Brain pericyte (primary cell): ENCODE data around the gene SDF4.
"Not testable (repeated sequence)": the region's sequence is repeated elsewhere in the genome, so short reads cannot be mapped to it uniquely, and the experiment has no call there.

Source experiments
- DNase-seq: peaks from one replicate; pipeline ENCODE4 v3.0.0-alpha.2; 2012; ENCODE audit warnings: low read depth, low spot score

SDF4 gene

DNA sequence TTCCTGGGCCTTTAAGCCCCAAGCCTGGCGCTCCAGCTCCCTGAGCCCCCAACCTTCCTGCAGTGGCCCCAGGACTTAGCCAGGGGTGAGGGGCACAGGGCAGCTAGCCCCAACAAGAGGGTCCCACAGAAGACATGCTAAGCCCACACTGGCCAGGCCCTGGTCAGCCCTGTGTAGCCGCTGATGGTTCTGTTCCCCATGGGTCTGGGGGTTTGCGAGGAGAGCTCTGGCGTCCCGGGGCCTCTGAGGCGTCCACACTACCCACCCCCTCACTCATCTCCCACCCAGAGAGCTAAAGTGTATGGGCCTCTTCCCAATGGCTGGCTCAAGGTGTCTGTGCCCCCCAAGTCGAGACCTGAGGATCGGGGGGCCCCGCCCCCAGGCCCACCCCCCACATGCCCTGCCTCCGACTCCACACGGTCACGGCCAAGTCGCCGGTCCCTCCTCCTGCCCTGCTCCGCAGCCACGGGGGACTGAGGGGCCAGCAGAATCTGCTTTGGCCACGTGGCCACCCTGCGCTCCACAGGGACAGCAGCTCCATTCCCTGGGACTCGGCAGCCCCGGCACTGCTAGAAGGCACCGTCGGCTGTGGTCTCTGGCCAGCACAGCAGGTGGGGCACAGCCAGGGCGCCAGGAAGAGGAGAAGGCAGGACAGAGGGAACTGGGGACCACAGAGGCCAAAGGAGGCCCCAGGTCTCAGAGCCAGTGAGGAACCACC, 33.2 kb downstream of the SDF4 start:
- DNase-seq: no peak

DNA sequence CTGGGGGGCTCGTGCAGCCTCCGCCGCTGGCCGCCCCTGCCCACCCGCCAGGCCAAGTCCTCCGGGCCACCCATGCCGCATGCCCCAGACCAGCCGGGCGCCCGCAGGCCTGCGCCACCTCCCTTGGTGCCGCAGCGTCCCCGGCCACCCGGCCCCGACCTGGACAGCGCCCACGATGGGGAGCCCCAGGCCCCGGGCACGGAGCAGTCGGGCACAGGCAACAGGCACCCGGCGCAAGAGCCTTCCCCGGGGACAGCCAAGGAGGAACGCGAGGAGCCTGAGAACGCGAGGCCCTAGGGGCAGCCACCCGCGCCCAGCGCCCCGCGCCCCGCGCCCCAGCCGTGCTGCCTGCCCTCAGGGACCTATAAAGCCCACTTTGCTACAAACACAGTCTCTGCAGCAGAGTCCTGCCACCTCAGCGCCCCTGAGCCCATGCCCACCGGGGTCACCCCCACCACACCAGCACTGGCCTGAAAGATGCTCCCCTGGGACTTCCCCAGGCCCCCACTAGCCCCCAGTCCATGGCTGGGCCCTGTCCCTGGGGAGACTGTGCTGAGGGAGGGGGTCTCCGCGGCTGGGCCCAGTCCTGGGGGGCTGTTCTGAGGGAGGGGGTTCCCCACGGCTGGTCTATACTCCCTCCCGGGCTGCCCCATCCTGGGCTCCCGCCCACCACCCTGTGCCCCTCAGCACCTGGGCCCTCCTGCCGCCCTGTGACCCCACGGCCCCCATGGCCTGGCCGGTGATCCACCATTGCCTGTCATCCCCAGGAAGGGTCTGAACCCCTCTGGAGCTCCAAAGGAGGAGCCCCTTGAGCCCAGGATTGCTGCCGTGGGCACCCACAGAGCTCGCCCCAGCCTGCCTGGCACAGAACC, 34.0 kb downstream of the SDF4 start:
- no peak for DNase-seq

DNA sequence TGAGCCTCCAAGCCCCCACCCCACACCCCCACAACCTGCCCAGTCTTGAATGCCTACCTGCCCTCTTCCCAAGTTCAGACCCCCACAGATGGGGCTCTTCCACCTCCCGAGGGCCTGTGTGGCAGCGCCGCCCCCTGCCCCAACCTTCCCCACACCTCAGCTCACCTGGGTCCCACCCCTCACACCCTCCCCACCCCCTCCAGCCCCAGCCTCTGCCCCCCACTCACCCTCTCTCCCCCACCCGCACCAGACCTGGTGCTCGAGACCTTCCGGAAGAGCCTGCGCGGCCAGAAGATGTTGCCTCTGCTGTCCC, 34.7 kb downstream of the SDF4 start:
- no peak for DNase-seq

DNA sequence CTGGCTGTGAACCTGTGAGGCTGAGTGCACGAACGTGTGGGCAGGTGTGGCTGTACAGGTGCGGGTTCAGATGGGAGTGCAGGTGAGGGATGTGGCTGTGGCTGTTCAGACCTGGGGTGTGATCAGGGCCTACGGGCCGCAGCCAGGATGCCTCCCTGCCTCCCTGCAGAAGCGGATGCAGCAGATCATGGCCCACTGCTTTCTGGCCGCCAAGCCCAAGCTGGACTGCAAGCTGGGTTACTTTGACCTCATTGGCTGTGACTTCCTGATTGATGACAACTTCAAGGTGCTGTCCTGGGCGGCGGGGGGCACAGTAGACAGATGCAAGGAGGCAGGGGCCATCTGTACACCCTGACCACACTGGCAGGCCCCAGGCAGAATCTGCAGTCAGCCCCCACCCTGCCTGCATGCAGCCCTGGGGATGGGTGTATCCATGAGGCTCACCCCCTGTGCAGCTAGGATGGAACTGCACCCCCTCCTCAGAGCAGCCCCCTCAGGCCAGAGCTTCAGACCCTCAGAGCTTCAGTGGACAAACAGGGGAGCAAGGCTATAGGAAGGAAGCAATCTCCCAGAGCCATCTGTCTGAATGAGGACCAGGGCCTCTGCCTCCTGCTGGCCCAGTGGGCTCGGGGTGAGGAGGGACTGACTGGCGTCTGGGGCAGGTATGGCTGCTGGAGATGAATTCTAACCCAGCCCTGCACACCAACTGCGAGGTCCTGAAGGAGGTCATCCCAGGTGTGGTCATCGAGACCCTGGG, 35.2 kb downstream of the SDF4 start:
- no peak for DNase-seq

DNA sequence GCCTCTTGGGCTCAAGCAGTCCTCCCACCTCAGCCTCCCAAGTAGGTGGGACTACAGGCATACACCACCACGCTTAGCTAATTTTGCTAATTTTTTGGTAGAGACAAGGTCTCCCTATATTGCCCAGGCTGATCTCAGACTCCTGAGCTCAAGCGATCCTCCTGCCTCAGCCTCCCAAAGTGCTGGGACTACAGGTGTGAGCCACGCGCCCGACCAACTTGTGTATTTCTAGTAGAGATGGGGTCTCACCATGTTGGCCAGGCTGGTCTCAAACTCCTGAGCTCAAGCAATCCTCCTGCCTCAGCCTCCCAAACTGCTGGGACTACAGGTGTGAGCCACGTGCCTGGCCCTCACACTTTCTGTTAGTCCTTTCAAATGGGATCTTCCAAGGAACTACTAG, 36.1 kb downstream of the SDF4 start:
- not testable (repeated sequence) for DNase-seq

DNA sequence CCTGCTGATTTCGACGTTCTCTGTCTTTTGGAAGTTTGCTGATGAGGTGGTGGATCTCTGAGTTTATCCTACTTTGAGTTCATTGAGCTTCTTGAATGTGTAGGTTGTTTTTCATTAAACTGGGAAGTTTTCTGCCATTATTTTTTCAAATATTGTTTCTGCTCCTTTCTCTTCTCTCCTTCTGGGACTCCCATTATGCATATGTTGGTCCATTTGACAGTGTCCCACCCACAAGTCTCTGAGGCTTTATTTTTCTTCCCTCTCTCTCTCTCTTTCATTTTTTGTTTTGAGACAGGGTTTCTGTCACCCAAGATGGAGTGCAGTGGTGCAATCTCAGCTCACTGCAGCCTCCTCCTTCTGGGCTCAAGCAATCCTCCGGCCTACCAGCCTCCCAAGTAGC, 37.1 kb downstream of the SDF4 start:
- no peak for DNase-seq

DNA sequence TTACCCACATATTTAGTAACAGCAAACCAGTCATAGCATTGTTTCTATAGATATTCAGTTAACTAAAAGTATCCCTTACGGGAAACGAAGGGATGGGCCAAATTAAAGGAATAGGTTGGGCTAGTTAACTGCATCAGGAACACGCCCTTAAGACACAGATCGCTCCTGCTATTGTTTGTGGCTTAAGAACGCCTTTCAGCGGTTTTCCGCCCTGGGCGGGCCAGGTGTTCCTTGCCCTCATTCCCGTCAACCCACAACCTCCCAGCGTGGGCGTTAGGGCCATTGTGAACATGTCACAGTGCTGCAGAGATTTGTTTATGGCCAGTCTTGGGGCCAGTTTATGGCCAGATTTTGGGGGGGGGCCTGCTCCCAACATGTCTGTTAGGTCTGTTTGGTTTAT, 40.1 kb downstream of the SDF4 start:
- no peak for DNase-seq

DNA sequence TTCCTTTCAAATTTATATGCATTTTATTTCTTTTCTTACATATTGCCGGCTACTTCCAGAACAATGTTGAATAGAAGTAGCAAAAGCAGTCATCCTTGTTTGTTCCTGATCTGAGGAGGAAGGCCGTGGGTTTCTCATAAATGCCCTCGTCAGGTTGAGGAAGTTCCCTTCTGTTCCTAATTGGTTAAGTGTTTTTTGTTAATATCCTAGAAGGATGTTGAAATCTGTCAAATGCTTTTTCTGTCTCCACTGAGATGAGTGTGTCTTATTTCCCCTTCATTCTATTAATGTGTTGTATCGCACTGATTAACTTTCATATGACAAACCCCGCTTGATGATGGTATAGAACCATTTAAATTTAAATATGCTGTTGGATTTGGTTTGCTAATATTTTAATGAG, 42.7 kb downstream of the SDF4 start:
- DNase-seq: no peak

DNA sequence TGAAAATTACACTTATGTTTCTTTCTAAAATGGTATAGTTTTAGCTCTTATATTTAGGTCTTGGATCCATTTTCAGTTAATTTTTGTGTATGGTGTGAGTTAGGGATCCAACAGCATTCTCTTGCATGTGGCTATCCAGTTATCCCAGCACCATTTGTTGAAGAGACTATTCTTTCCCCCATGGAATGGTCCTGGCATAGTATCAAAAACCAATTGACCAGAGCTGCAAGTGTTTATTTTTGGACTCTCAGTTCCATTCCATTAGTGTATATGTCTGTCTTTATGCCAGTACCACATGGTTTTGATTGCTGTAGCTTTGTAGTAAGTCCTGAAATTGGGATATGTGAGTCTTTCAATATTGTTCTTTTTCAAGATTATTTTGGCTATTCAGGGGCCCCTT, 43.9 kb downstream of the SDF4 start:
- no peak for DNase-seq

DNA sequence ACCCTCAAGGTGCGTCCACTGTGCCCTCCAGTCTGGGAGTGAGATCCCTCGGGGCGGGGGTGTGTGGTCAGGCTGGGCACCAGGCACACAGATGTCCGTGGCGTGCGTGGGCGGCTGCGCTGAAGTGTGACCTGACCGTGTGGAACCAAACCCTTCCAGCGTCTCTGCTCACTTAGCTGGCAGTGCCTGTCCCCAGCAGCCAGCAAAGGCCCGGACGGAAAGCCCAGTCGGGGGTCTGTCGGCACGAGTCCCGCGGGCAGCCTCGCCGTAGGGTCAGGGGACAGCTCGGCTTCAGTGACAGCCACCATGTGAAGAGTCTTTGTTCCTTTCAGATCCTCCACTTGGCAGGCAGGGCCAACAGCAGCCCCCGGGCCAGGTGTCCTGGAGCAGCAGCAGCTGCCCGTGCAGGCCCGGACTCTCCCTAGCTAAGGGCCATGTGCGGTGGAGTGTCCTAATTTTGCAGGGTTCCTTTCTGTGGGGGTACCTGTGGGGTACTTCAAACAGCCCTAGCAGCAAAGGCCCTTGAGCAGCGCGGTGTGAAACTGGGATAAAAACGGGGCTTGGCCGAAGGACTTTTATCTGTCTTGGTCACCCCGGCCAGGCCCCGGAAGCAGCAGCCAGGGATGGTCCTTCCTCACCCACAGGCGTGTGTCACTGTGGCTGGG, 46.6 kb downstream of the SDF4 start:
- no peak for DNase-seq

DNA sequence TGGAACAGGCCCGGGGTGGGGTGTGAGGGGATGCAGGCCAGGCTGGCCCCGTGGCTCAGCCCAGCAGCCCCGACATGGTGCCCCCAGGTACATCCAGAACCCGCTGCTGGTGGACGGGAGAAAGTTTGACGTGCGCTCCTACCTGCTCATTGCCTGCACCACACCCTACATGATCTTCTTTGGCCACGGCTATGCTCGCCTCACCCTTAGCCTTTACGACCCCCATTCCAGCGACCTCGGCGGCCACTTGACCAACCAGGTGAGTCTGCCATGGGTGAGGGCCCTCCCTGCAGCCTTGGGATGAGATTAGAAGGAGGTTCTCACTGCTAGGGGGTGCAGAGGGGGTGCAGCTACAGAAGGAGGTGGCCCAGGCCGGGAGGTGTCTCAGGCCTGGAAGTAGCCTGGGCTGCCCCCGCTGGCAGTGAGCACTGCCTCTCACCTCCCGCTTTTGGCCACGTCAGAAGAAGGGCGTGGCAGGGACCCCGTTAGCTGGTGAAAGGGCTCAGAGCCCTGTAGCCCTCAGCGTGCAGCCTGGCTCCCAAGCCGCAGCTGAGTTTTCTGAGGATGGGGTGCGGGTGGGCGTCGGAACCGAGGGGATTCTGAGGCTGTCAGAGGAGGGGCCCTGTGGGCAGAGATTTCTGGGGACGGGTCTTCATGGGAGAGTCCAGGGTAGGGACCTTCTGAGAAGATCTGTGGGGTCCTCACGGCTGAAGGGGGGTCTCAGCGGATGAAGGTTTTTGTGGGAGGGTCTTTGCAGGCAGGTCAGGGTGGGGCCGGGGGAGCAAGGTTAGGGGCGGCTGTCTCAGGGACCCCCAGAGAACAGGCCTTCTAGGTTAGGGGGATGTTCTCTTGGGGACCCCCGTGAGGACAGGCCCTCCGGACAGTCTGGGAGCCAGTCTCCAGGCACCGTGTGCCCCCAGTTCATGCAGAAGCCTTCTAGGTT, 47.7 kb downstream of the SDF4 start:
- no peak for DNase-seq

DNA sequence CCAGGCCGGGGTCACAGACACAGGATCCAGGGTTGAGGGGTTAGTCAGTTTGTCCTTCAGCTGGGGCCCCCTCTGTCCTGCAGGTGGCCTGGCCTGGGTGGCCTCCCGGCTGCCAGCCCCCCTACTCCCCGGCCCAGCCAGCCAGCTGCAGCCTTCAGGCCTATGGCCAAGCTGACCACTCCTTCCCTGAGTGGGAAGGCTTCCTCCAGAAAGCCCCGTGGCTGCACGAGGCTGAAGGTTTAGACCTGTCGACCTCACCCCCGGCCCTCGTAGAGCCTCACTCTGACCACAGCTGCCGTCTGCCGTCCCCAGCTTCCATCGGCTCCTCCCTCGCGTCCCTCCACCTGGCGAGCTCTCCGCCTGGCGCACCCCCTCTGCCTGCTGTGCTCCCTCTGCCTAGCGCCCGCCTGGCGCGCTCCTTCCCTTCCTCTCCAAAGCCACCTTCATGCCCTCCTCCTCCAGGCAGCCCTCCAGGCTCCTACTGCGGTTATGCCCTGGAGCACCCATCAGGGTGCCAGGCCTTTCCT, 48.5 kb downstream of the SDF4 start:
- DNase-seq: no peak

DNA sequence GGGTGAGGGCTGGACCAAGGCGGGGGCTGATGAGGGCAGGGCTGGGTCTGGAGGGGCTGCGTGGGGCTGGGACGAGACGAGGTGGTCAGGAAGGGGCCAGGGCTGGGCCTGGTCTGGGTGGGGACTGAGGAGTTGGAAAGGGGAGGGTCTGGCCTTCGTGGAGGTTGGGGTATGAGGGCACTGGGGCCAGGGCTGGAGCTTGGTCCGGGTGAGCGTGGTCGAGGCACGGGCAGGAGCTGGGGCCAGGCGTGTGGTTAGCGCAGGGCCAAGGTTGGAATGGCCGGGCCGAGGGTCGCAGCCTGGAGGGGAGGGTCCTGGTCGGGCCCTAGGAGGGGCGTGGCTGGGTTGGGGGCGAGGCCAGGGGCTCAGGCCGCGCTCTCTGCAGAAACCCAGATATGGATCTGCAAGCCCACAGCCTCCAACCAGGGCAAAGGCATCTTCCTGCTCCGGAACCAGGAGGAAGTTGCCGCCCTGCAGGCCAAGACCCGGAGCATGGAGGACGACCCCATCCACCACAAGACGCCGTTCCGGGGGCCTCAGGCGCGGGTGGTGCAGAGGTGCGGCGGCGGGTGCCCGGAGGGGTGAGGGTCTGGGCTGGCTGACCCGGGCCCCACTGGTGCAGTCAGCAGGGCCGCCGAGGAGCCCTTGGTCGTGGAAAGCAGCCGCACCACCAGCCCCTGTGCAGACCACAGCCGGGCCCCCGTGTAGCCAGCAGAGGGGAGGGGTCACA, 49.1 kb downstream of the SDF4 start:
- DNase-seq: no peak

DNA sequence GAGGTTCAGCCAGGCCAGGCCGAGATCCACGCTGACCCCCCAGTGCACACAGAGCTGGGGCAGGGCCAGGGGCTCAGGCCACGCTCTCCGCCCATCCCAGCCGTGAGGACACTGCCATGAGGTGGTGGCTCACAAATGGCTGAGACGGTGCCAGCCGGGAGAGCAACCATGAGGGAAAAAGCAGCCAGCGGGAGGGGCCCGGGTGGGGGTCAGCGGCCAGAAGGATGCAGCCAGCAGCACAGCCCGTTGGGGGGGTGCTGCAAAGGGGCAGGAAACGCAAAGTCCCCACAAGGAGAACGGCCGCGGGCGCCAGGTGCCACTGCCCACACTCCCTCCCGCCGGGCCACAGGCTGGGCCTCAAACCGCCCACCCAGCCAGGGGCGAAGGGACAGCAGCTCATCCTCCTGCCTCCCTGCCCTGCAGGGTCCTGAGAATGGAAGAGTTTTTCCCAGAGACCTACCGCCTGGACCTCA, 49.8 kb downstream of the SDF4 start:
- DNase-seq: no peak

DNA sequence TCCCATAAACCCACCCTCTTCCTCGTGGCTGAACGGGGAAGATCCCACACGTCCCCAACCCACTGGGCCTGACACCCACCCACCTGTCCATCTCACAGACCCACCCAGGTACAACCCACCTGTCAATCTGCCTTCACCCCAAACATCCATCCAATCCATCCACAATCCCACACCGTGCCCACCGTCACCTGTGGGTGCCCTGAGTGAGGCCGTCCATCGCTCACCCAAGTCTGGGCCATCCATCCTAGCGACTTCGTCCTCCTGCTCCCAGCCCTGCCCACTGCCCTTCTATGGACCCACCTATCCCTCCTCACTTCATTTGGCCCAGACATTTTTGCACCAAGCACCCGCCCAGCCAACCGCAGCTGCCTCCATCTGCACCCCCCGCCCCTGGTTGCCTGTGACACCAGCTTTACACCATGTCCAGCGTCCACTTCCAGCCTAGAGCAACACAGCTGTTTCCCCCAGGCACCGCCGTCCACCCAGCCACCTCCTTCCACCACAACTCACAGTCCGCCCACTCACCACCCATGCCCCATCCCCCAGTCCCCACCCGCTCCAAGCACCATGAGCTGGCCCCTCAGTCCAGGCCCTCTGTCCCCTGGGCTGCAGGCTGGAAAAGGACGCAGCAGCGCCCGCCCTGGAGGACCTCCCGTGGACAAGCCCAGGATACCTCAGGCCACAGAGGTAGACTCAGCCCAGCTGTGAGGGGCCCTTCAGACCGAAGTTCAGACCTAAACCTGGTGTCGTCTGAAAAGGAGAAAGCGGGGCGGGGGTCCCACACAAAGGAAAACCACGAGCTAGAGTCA, 50.5 kb downstream of the SDF4 start:
- DNase-seq: no peak

DNA sequence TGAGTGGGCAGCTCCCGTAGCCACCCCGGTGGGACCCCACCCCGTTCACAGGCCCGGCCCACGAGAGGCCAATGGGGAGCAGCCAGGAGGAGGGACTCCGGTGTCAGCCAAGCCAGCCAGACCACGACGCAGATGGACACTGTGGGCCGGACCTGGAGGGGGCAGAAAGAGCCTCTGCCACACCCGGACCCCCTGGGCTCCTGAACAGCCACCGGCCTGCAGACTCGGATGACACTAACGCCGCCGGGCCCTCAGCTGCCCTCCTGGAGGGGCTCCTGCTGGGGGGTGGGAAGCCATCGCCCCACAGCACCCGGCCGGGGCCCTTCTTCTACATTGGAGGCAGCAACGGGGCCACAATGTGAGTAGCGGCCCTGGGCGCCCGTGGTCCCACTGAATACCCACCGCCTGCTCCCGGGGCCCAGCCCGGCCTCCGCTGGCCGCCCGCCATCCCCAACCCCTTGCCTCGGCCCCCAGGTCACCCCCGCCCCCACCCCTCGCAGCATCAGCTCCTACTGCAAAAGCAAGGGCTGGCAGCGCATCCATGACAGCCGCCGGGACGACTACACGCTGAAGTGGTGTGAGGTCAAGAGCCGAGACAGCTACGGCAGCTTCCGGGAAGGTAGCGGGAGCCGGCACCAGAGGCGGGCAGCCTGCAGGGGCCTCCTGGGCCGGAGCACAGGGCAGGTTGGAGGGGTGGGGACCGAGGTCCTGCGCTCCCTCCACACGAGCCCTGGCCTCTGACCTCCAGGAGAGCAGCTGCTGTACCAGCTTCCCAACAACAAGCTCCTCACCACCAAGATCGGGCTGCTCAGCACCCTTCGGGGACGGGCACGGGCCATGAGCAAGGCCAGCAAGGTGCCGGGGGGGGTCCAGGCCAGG, 51.6 kb downstream of the SDF4 start:
- no peak for DNase-seq

DNA sequence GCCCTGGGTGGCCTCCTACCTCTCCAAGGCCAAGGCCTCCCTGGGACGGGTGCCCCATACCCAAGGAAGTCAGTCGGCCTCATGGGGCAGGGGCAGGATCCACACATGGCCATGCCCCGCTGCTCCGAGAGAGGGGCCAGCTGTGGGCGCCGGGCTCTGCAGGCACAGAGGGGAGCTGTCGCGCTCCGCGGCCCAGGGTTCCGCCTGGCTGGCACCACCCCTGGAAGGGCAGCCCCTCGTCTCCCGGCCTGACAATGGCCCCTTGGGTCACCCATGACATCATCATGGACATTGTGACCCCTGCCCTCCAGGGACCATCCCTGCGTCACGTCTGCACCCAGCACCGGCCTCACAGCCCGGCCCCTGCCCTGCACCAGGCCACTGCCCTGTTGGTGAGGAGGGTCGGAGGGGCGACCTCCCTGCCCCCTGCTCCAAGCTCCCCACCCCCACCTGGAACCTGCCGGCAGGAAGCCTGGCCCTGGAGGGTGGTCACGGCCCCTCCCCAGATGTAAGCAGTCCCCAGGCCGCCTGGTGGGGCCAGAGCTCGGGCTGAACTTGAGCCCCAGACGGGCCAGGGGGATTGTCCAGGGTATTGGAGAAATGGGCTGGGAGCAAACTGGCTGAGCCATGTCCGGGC, 52.3 kb downstream of the SDF4 start:
- DNase-seq: no peak
